RWPE2 (cell line): ENCODE results near the gene MINDY4.

ENCODE experiments used
- ATAC-seq: fragments of 200-7000 bp; cut with Tn5 transposase; 3 replicates; pipeline ENCODE4 v1.9.1; 2021; ENCODE audit warnings: low read depth
- DNase-seq: peaks from one replicate; pipeline ENCODE4 v3.0.0-alpha.2; 2020; ENCODE audit warnings: low spot score
- H3K27ac ChIP-seq: fragments of 450-650 bp; 2 replicates; pipeline ENCODE4 v1.5.1; 2017; ENCODE audit warnings: mild to moderate bottlenecking; ENCODE audit not compliant: poor library complexity, severe bottlenecking
- H3K27me3 ChIP-seq: fragments of 250-450 bp; sonication (Bioruptor Pico); 2 replicates; pipeline ENCODE4 v1.5.1; 2021; ENCODE audit warnings: mild to moderate bottlenecking, moderate library complexity; ENCODE audit not compliant: insufficient read depth, poor library complexity, severe bottlenecking
- H3K36me3 ChIP-seq: fragments of 250-450 bp; sonication (Bioruptor Pico); 2 replicates; pipeline ENCODE4 v1.5.1; 2020; ENCODE audit warnings: low read depth, mild to moderate bottlenecking, moderate library complexity
- H3K4me1 ChIP-seq: fragments of 250-450 bp; sonication (Bioruptor Pico); 2 replicates; pipeline ENCODE4 v1.5.1; 2021; ENCODE audit warnings: mild to moderate bottlenecking, moderate library complexity; ENCODE audit not compliant: insufficient read depth, poor library complexity, severe bottlenecking
- H3K4me3 ChIP-seq: fragments of 250-450 bp; sonication (Bioruptor Pico); 2 replicates; pipeline ENCODE4 v1.5.1; 2021; ENCODE audit warnings: mild to moderate bottlenecking, moderate library complexity; ENCODE audit not compliant: severe bottlenecking
- H3K9me3 ChIP-seq: fragments of 250-450 bp; sonication (Bioruptor Pico); 2 replicates; pipeline ENCODE4 v1.5.1; 2021; ENCODE audit warnings: mild to moderate bottlenecking, moderate library complexity; ENCODE audit not compliant: severe bottlenecking
- TF ChIP-seq, protein P1 (sequence below): fragments of 450-650 bp; IDR thresholded peaks from one replicate; pipeline ENCODE4 v1.5.1; 2017; ENCODE audit warnings: mild to moderate bottlenecking, moderate library complexity; ENCODE audit not compliant: poor library complexity, severe bottlenecking

Gene MINDY4

DNA sequence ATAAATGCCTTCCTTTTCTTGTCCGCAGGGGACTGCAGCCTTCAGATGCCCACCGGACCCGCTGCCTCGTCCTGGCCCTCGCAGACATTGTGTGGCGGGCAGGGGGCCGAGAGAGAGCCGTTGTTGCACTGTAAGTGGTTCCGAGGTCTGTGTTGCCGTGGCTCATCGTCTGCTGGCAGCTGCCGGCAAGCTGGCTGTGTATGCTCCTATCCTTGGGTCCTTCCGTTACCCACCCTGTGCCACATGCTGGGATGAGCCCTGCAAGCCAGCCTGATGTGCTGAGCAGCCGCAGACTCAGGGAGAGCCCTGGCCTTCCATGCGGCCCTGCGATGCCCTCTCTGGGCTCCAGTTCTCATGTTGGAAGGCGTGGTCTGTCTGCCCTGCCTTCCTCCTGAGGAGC, 79.2 kb downstream of the MINDY4 start:
- Histone ChIP-seq H3K9me3 (no peaks in the 10 kb centered on the region), H3K27ac (no peak overlapping the region), H3K4me1 (peaks cover 12% of the 10 kb centered on the region), H3K27me3 (no peaks in the 10 kb centered on the region), H3K4me3 (no peak overlapping the region), H3K36me3 (no peaks in the 10 kb centered on the region)
- ATAC-seq (no peak), DNase-seq (no peak)
- TF ChIP-seq, protein P1, sequence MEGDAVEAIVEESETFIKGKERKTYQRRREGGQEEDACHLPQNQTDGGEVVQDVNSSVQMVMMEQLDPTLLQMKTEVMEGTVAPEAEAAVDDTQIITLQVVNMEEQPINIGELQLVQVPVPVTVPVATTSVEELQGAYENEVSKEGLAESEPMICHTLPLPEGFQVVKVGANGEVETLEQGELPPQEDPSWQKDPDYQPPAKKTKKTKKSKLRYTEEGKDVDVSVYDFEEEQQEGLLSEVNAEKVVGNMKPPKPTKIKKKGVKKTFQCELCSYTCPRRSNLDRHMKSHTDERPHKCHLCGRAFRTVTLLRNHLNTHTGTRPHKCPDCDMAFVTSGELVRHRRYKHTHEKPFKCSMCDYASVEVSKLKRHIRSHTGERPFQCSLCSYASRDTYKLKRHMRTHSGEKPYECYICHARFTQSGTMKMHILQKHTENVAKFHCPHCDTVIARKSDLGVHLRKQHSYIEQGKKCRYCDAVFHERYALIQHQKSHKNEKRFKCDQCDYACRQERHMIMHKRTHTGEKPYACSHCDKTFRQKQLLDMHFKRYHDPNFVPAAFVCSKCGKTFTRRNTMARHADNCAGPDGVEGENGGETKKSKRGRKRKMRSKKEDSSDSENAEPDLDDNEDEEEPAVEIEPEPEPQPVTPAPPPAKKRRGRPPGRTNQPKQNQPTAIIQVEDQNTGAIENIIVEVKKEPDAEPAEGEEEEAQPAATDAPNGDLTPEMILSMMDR: no peak

DNA sequence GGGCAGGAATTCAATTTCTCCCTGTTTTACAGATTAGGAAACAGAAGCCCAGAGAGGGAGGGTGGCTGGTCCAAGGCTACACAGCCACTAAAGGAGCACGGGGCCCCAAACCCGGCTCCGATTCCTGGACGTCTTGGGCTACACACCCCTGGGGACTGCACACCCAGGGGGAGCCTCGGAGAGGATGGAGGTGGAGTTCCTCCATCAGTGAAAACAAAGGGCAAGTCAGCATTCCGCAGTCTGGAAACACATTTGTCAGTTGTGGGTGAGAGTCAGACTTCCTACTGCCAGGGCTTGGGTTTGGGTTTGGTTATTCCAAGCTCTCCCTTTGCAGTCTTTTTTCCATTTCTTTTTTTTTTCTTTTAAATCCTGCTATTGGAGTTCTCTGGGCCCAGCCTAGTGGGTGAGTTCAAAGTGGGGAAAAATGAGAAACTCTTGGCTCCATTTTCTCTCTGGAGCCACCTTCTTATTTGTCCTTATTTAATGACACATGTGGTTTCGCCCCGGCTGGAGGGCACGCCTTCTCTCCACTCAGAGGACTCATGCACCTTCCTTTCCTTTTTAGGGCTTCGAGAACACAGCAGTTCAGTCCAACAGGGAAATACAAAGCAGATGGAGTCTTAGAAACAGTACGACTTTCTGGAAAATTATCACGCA, 80.6 kb downstream of the MINDY4 start:
- Histone ChIP-seq H3K9me3 (no peaks in the 10 kb centered on the region), H3K27ac (no peak overlapping the region), H3K4me3 (no peak overlapping the region), H3K27me3 (no peaks in the 10 kb centered on the region), H3K36me3 (no peaks in the 10 kb centered on the region), H3K4me1 (peaks cover under 1% of the 10 kb centered on the region)
- no peak for DNase-seq
- no peak for ATAC-seq
- TF ChIP-seq, protein P1: no peak

DNA sequence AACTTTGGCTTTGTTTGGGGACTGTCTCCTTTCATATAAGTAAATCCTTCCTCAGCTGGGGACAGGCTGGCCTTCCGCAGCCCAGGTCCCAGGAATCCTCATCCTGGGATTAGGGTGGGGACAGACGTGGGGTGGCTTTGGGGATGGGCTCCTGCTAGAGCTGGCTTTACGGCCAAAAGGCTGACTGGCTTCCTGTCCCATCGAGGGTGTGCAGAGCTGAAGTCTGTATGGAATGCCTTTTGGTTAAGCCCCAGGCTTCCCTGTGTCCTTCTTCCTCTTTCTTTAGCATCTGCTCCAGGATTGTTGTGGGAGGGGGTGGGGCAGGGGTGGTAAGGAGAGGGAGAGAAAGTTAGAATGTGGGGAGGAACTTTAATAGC, 81.1 kb downstream of the MINDY4 start:
- Histone ChIP-seq H3K4me3 (no peak overlapping the region), H3K4me1 (no peaks in the 10 kb centered on the region), H3K27me3 (no peaks in the 10 kb centered on the region), H3K27ac (no peak overlapping the region), H3K9me3 (no peaks in the 10 kb centered on the region), H3K36me3 (no peaks in the 10 kb centered on the region)
- TF ChIP-seq, protein P1: no peak
- ATAC-seq (no peak), DNase-seq (no peak)

DNA sequence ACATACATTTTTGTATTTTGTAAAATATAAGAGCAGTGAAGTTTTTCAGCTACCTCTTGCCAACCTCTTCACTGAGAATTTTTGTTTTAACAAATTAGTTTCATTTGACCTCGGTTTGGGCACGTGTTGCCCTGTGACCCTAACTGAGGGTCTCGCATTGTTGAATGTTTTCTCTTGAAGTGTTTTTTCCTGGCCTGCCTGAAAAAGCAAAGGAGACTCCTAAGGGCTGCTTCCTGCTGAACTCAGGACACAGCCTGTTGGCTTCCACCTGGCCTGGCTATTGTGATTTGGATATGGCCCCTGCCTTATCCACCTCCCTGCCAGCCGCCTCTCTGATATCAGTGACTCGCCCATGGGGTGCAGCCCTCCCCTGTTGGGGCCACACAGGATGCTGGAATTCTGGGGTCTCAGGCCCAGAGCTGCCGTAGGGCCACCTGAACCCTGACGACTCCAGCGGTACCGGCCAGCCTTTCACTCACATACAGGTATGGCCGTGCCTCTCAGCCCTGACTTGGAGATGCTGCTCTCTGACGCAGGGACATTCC, 81.6 kb downstream of the MINDY4 start:
- H3K4me1 ChIP-seq: no peaks in the 10 kb centered on the region
- no peak overlapping the region for H3K27ac ChIP-seq
- TF ChIP-seq, protein P1: no peak
- H3K27me3 ChIP-seq: no peaks in the 10 kb centered on the region
- no peak for DNase-seq
- H3K4me3 ChIP-seq: no peak overlapping the region
- H3K9me3 ChIP-seq: no peaks in the 10 kb centered on the region
- H3K36me3 ChIP-seq: no peaks in the 10 kb centered on the region
- ATAC-seq: no peak

DNA sequence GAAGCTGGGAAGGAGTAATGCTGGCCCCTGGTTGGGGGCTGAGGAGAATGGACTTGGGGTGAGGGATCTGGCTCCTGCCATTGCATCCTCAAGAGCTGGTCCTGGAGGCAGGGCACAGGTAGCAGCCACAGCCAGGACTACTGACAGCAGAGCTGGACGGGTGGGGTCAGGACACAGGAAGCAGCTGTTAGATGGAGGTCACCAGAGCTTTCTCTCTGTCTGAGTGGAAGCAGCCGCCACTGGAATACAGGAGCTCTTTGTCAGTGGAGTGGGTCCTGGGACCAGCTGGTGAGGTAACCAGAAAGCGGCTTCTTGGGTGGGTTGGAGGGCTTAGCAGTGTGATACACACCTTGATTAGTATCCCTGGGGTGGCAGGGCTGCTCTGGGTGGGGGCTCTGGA, 82.4 kb downstream of the MINDY4 start:
- no peaks in the 10 kb centered on the region for H3K36me3 ChIP-seq
- no peak overlapping the region for H3K4me3 ChIP-seq
- no peak overlapping the region for H3K27ac ChIP-seq
- no peak for DNase-seq
- no peaks in the 10 kb centered on the region for H3K9me3 ChIP-seq
- TF ChIP-seq, protein P1: no peak
- no peaks in the 10 kb centered on the region for H3K4me1 ChIP-seq
- no peaks in the 10 kb centered on the region for H3K27me3 ChIP-seq
- no peak for ATAC-seq
